Tibial artery (tissue), 4 donors: ENCODE measurements around the gene STARD4.

Experiments used
- DNase-seq, 2 donors: peaks; one replicate each; pipeline ENCODE4 v3.0.0-alpha.2; 2019
- H3K27ac ChIP-seq, 2 donors: fragments of 200-600 bp; sonication (generic) in 1 of 2; 1 replicate in 1 of 2; 2 replicates in 1 of 2; pipeline ENCODE4 v1.5.1; 2018 to 2019; ENCODE audit warnings: mild to moderate bottlenecking in 1 of 2
- H3K27me3 ChIP-seq, 2 donors: fragments of 200-600 bp; sonication (generic) in 1 of 2; one replicate each; pipeline versions ENCODE4 v1.5.1 to v1.6.0; 2016 to 2019
- H3K36me3 ChIP-seq, 3 donors: fragments of 200-600 bp; sonication (generic) in 2 of 3; one replicate each; pipeline ENCODE4 v1.5.1; 2016 to 2019; ENCODE audit warnings: mild to moderate bottlenecking in 2 of 3
- H3K4me1 ChIP-seq, 4 donors: fragments of 200-600 bp; sonication (generic) in 2 of 4; 1 replicate in 3 of 4; 2 replicates in 1 of 4; pipeline ENCODE4 v1.5.1; 2016 to 2019
- H3K4me3 ChIP-seq, 2 donors: fragments of 200-600 bp; sonication (generic) in 1 of 2; 1 replicate in 1 of 2; 2 replicates in 1 of 2; pipeline ENCODE4 v1.5.1; 2018 to 2019; ENCODE audit warnings: mild to moderate bottlenecking in 2 of 2
- H3K9me3 ChIP-seq, 3 donors: fragments of 200-600 bp; sonication (generic) in 1 of 3; one replicate each; pipeline ENCODE4 v1.5.1; 2016 to 2019
- CTCF ChIP-seq, 2 experiments: fragments of 200-600 bp in 1 of 2; fragments of 450-650 bp in 1 of 2; IDR thresholded peaks; one replicate each; pipeline ENCODE4 v1.5.1; 2017 to 2019; ENCODE audit warnings: antibody characterized with exemption in 2 of 2, mild to moderate bottlenecking in 1 of 2, moderate library complexity in 1 of 2
- intact Hi-C: fragments of 100-400 bp; cut with DNase I; formaldehyde crosslinking; loops from one replicate; pipeline ENCODE4 v1.15.0; 2023; ENCODE audit warnings: low total_unique reads

Gene STARD4

GRCh38 chr5:111555760-111556159 lies 43.4 kb upstream of the STARD4 start:
- no peak for DNase-seq
- Histone ChIP-seq H3K4me1 (peaks cover 0 to 6% (median 2%) of the 10 kb centered on the region in 4 donors), H3K9me3 (peaks cover 0 to 4% (median 0%) of the 10 kb centered on the region in 3 donors), H3K4me3 (no peak overlapping the region), H3K27ac (no peak overlapping the region), H3K36me3 (no peaks in the 10 kb centered on the region), H3K27me3 (no peaks in the 10 kb centered on the region)
- intact Hi-C loops, result no loop called here
- no peak for TF ChIP-seq CTCF (IDR thresholded peaks at IDR 0.05)

- Histone ChIP-seq H3K4me1 (peaks cover 0 to 13% (median 4%) of the 10 kb centered on the region in 4 donors), H3K4me3 (no peak overlapping the region), H3K9me3 (no peaks in the 10 kb centered on the region), H3K27ac (no peak overlapping the region), H3K27me3 (no peaks in the 10 kb centered on the region), H3K36me3 (no peaks in the 10 kb centered on the region)
- TF ChIP-seq CTCF (IDR thresholded peaks at IDR 0.05), result no peak
- DNase-seq, result no peak
- intact Hi-C loops, result loop anchor here (5.0 kb wide), 2 partner anchors 392 to 593 kb away; no protein-coding TSS in a partner anchor
Observed at GRCh38 chr5:111553868-111554267, 41.5 kb upstream of the STARD4 start.

- H3K36me3 ChIP-seq, result no peaks in the 10 kb centered on the region
- DNase-seq, result no peak
- H3K27ac ChIP-seq, result no peak overlapping the region
- peaks cover 0 to 13% (median 4%) of the 10 kb centered on the region in 4 donors for H3K4me1 ChIP-seq
- no peak overlapping the region for H3K4me3 ChIP-seq
- H3K27me3 ChIP-seq, result no peaks in the 10 kb centered on the region
- H3K9me3 ChIP-seq, result no peaks in the 10 kb centered on the region
- intact Hi-C loops, result loop anchor here (5.0 kb wide), 2 partner anchors 391 to 594 kb away; no protein-coding TSS in a partner anchor
- no peak for TF ChIP-seq CTCF (IDR thresholded peaks at IDR 0.05)
Observed at GRCh38 chr5:111552896-111553295, 40.6 kb upstream of the STARD4 start.

GRCh38 chr5:111552492-111552891 lies 40.2 kb upstream of the STARD4 start:
- H3K9me3 ChIP-seq, result no peaks in the 10 kb centered on the region
- no peaks in the 10 kb centered on the region for H3K27me3 ChIP-seq
- intact Hi-C loops, result loop anchor here (5.0 kb wide), 2 partner anchors 390 to 595 kb away; no protein-coding TSS in a partner anchor
- no peak for TF ChIP-seq CTCF (IDR thresholded peaks at IDR 0.05)
- no peak overlapping the region for H3K4me3 ChIP-seq
- no peak for DNase-seq
- H3K36me3 ChIP-seq, result no peaks in the 10 kb centered on the region
- peaks cover 0 to 13% (median 4%) of the 10 kb centered on the region in 4 donors for H3K4me1 ChIP-seq
- H3K27ac ChIP-seq, result no peak overlapping the region

GRCh38 chr5:111551569-111552275 lies 39.4 kb upstream of the STARD4 start:
- no peak overlapping the region for H3K27ac ChIP-seq

More at GRCh38 chr5:111551569-111552275, 39.4 kb upstream of the STARD4 start:
- no peak for DNase-seq
- Histone ChIP-seq H3K36me3 (no peaks in the 10 kb centered on the region), H3K4me3 (no peak overlapping the region), H3K27me3 (no peaks in the 10 kb centered on the region), H3K9me3 (no peaks in the 10 kb centered on the region), H3K4me1 (peaks cover 0 to 13% (median 4%) of the 10 kb centered on the region in 4 donors)
- no peak for TF ChIP-seq CTCF (IDR thresholded peaks at IDR 0.05)
- intact Hi-C loops, result loop anchor here (5.0 kb wide), 2 partner anchors 389 to 596 kb away; no protein-coding TSS in a partner anchor
